Superior temporal gyrus (tissue), 1 donor: ENCODE data around the gene FHIT.
"Not testable (repeated sequence)": the region's sequence is repeated elsewhere in the genome, so short reads cannot be mapped to it uniquely, and the experiment has no call there.

Experiments
- DNase-seq: peaks from one replicate; pipeline ENCODE4 v3.0.0-alpha.2; 2016; ENCODE audit errors: extremely low spot score

The FHIT gene

DNA sequence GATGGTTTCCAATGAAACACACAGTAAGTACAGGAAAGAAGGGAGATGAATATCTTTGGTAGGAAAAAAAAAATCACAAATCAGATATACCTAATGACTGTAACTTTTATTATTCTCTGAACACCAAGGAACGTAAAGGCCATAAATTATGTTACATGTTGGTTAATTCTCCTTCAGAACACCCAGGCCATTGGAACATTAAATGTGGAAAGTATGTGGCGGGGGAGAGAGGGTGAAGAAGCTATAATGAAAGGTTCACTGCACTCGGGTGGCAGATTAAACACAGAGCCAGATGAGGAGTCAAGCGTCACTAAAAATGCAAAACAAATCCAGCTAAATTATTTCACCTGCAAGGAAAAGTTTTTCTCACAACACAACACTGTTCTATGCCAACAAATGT is 193.8 kb downstream of the FHIT start:
- no peak for DNase-seq

DNA sequence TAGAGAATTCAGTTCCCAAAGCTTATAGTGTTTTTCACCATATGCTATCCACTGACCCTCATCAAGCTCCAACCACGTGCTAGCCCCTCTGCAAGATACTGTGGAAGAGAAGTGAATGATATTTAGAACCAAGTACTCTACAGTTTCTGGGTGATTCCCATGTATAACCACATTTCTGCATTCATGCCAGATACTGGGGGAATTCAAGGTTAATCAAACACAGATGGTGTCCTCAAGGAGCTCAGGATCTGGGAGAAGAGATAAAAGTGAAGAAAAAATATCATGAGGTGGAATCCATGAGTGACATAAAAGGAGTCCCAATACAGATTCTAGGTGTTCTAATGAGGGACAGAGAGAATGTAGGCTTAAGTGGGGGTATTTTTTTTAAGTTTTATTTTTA is 195.8 kb downstream of the FHIT start:
- no peak for DNase-seq

- DNase-seq, result no peak
Observed at GRCh38 chr3:61053781-61054496, 197.3 kb downstream of the FHIT start.

- DNase-seq, result no peak
Observed at GRCh38 chr3:61052851-61053250, 198.4 kb downstream of the FHIT start.

- DNase-seq, result no peak
Observed at GRCh38 chr3:61051666-61052065, 199.6 kb downstream of the FHIT start.

DNA sequence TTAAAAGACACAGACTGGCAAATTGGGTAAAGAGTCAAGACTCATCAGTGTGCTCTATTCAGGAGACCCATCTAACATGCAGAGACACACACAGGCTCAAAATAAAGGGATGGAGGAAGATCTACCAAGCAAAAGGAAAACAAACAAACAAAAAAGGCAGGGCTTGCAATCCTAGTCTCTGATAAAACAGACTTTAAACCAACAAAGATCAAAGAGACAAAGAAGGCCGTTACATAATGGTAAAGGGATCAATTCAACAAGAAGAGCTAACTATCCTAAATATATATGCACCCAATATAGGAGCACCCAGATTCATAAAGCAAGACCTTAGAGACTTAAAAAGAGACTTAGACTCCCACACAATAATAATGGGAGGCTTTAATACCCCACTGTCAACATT is 206.1 kb downstream of the FHIT start:
- not testable (repeated sequence) for DNase-seq

DNA sequence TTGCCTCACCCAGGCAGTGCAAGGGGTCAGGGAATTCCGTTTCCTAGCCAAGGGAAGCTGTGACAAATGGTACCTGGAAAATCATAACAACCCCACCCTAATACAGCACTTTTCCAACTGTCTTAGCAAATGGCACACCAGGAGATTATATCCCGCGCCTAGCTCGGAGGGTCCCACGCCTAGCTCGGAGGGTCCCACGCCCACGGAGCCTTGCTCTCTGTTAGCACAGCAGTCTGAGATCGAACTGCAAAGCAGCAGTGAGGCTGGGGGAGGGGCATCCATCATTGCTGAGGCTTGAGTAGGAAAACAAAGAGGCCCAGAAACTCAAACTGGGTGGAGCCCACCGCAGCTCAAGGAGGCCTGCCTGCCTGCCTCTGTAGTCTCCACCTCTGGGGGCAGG is 208.1 kb downstream of the FHIT start:
- DNase-seq, result no peak

- no peak for DNase-seq
Observed at GRCh38 chr3:61040618-61041017, 210.6 kb downstream of the FHIT start.

GRCh38 chr3:61035573-61035972 is 215.7 kb downstream of the FHIT start:
- DNase-seq, result no peak

DNA sequence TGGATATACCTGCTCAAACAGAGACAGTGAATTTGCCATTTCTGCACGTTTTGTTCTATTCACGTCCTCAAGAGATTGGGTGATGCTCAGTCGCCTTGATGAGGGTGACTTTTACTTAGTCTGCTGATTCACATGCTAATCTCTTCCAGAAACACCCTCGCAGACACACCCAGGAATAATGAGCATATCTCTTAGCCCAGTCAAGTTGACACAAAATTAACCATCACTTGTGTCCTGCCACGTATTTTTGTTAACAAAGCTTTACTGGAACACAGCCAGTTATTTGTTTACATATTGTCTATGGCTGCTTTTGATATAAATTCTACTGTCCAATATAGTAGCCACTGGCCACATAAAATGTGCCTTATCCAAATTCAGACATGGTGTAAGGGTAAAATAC is 218.3 kb downstream of the FHIT start:
- DNase-seq, result no peak

- DNase-seq, result no peak
Observed at GRCh38 chr3:61031503-61031902, 219.7 kb downstream of the FHIT start.

DNA sequence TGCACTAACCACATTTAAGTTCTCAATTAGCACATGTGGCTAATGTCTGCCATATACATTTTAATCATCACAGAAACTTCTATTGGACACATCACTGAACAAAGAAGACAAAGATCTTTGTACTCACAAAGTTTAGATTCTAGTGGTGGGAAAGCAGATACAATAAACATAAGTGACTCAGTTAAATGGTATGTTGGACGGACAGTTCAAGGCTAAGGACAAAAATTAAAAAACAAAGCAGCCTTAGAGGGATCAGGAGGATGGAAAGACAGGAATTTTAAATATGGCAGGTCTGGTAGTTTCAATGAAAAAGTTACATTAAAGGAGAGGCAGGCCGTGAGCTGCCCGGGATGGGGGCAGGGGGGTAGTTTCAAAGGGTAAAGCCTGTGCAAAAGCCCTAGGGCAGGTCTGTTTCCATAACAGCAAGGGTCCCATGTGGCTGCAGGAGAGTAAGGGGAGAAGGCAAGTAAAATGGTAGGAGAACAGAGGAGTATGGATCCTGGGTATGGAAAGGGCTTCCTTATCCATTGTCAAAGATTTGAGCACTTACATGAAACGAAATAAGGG is 220.7 kb downstream of the FHIT start:
- DNase-seq, result no peak

GRCh38 chr3:61029194-61029593 is 222.1 kb downstream of the FHIT start:
- no peak for DNase-seq

GRCh38 chr3:61018807-61019206 is 232.4 kb downstream of the FHIT start:
- no peak for DNase-seq

DNA sequence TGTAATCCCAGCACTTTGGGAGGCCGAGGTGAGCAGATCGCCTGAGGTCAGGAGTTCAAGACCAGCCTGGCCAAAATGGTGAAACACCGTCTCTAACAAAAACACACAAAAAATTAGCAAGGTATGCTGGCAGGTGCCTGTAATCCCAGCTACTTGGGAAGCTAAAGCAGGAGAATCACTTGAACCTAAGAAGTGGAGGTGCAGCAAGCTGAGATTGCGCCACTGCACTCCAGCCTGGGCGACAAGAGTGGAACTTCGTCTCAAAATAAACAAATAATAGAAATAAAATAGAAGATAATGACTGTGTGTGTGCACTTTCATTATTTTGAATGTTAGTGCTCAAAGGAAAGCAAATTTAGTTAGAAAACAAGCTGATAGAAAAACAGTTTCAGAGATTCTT is 234.2 kb downstream of the FHIT start:
- not testable (repeated sequence) for DNase-seq

GRCh38 chr3:61015859-61016258 is 235.4 kb downstream of the FHIT start:
- no peak for DNase-seq

DNA sequence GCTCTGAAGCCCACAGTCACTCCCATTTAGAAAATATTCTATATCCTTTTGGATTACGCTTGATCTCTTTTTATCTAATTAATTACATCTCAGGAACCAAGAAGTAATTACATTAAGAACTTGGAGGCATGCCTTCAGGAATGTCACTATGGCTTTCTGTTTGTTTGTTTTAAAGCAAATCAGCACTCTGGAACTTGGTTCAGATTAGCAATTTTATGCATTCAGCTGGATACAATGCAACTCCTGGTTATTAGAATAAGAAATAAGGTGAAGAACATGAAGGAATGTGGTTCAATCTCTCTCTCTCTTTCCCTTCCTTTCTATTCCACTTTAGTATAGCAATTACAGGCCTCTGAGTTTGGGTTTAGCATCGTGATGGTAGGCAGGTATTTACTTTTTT is 235.8 kb downstream of the FHIT start:
- DNase-seq, result no peak

- DNase-seq, result peak; percentile 62
Observed at GRCh38 chr3:61008998-61009380, 242.3 kb downstream of the FHIT start.

DNA sequence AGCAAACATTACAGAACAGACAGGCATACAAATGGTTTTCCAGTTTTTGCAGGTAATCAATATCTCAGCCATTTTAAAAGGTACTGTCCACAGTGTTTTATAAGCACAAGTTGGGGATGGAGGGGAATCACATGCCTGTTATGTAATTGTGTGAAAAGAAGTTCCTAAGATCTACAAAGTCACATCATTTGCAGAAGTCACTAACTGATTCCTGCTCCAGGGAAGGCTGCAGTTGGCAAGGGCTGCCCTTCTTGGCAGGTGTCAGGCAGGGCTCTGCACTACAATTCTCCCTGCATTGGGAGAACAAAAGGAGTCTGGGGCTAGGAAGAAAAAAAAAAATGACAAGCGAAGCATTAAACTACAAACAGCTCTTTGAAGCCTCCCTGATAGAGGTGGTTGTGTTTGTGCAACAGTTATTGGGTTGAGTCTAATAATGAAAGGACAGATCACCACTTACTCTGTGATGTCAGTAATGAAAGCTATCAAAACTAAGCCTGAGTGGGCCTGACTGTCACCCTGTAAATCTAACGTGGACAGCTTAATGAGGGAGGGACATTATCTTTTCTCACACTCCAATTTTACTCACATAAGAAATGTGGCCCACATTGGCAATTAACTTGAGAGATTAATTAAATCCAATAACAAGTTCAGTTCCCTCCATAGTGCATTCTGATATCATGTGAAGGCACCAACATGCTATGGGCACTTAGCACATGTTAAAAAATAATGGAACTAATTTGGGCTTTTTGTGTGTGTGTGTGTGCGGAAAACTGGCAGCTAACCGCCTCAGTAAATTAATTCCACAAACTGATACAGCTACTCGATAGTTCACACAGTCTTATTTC is 242.9 kb downstream of the FHIT start:
- DNase-seq, result no peak

DNA sequence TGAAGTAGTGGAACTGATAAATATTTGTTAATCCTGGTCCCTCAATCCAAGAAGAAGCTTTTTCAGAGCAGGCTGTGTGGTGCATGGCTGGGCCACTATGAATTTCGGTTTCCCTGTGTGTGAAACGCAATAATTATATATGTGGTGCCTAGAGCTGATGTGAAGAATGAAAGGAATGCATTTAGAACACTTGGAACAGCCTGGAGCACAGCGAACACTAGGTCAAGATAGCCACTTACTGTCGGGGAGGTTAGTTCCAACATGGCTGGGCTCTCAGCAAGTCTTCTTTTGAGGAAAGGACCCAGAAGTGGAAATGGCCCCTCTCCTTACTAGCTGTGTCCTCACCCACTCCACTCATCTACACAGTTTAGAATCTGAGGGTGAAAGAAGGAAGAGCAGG is 245.7 kb downstream of the FHIT start:
- no peak for DNase-seq

GRCh38 chr3:60998858-60999257 is 252.4 kb downstream of the FHIT start:
- DNase-seq, result no peak

GRCh38 chr3:60992395-60992794 is 258.9 kb downstream of the FHIT start:
- no peak for DNase-seq

- no peak for DNase-seq
Observed at GRCh38 chr3:60990442-60990730, 260.9 kb downstream of the FHIT start.
